Measurements from ENCODE around the gene COLEC11.

COLEC11 gene

DNA sequence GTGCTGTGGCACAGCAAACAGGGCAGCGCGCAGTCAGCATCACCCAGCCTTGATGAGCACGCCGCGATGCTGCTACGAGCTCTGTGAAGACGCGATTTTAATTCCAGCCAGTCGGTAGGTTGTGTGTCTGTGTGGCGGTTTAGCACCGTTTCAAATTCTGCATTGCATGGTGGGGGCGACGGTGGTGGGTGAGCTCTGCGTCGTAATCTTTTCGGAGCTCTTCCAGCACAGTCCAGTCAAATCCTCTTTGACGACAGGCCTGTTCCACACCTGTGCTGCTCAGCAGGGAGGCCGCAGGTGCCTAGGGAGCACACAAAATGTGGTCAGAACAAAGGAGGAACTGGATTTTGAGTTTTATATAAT is 71.7 kb downstream of the COLEC11 start:
- Histone ChIP-seq H3K27ac (ENCODE audit: low read depth, low read length) (no peak overlapping the region), H3K4me2 (ENCODE audit: low read depth, low read length, poor library complexity, severe bottlenecking) (no peak overlapping the region), H2AFZ (ENCODE audit: low read depth, low read length, severe bottlenecking) (no peak overlapping the region), H3K79me2 (ENCODE audit: insufficient read depth, low read length) (no peaks in the 10 kb centered on the region), H3K9me3 (ENCODE audit: insufficient read depth, low read length) (no peaks in the 10 kb centered on the region), H3K4me3 (ENCODE audit: insufficient read depth, low read length, poor library complexity, severe bottlenecking) (no peak overlapping the region), H3K27me3 (ENCODE audit: low read length) (no peaks in the 10 kb centered on the region), H3K9me2 (replicated peaks; ENCODE audit: insufficient read depth, low read length) (no peaks in the 10 kb centered on the region), H3K36me3 (ENCODE audit: low read length) (no peaks in the 10 kb centered on the region), H3K9ac (ENCODE audit: low read length) (no peak overlapping the region), H4K20me1 (ENCODE audit: low read depth, low read length) (no peaks in the 10 kb centered on the region), H3F3A (ENCODE audit: insufficient read depth) (no peaks in the 10 kb centered on the region)
- TF ChIP-seq, protein P1, sequence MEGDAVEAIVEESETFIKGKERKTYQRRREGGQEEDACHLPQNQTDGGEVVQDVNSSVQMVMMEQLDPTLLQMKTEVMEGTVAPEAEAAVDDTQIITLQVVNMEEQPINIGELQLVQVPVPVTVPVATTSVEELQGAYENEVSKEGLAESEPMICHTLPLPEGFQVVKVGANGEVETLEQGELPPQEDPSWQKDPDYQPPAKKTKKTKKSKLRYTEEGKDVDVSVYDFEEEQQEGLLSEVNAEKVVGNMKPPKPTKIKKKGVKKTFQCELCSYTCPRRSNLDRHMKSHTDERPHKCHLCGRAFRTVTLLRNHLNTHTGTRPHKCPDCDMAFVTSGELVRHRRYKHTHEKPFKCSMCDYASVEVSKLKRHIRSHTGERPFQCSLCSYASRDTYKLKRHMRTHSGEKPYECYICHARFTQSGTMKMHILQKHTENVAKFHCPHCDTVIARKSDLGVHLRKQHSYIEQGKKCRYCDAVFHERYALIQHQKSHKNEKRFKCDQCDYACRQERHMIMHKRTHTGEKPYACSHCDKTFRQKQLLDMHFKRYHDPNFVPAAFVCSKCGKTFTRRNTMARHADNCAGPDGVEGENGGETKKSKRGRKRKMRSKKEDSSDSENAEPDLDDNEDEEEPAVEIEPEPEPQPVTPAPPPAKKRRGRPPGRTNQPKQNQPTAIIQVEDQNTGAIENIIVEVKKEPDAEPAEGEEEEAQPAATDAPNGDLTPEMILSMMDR (IDR thresholded peaks at IDR 0.05; ENCODE audit: insufficient read depth, low read length, poor library complexity, severe bottlenecking) = no peak
- TF ChIP-seq EZH2phosphoT487 (conservative IDR thresholded peaks at IDR 0.05; ENCODE audit: low read length) = no peak

DNA sequence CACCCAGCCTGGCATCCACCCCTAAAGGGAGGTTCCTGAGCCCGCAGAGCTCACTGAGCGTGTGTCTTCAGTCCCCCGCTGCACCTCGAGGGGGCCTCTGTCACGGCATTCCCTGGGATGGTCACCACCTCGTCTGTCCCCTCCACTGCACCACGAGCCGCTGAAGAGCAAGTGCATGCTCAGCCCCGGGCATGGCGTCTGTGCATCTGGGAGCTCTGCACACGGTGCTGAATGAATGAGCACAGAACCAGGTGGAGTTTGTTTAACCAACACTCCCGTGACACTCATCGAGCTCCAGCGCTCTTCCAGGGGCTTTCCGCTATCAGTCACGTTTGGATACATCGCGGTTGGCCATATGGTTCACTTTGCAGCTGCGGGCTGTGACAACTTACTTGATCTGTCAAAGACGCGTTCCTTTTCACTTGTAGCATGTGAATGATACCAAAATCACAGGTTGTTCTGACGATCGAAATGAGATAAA is 72.3 kb downstream of the COLEC11 start:
- H3K36me3 ChIP-seq (ENCODE audit: low read length) = no peaks in the 10 kb centered on the region
- no peak for TF ChIP-seq EZH2phosphoT487 (conservative IDR thresholded peaks at IDR 0.05; ENCODE audit: low read length)
- TF ChIP-seq, protein P1 (IDR thresholded peaks at IDR 0.05; ENCODE audit: insufficient read depth, low read length, poor library complexity, severe bottlenecking) = no peak
- no peak overlapping the region for H3K4me2 ChIP-seq (ENCODE audit: low read depth, low read length, poor library complexity, severe bottlenecking)
- H4K20me1 ChIP-seq (ENCODE audit: low read depth, low read length) = no peaks in the 10 kb centered on the region
- no peaks in the 10 kb centered on the region for H3K27me3 ChIP-seq (ENCODE audit: low read length)
- no peaks in the 10 kb centered on the region for H3K79me2 ChIP-seq (ENCODE audit: insufficient read depth, low read length)
- no peaks in the 10 kb centered on the region for H3K9me2 ChIP-seq (replicated peaks; ENCODE audit: insufficient read depth, low read length)
- H2AFZ ChIP-seq (ENCODE audit: low read depth, low read length, severe bottlenecking) = no peak overlapping the region
- no peak overlapping the region for H3K9ac ChIP-seq (ENCODE audit: low read length)
- no peaks in the 10 kb centered on the region for H3F3A ChIP-seq (ENCODE audit: insufficient read depth)
- H3K9me3 ChIP-seq (ENCODE audit: insufficient read depth, low read length) = no peaks in the 10 kb centered on the region
- H3K4me3 ChIP-seq (ENCODE audit: insufficient read depth, low read length, poor library complexity, severe bottlenecking) = no peak overlapping the region
- H3K27ac ChIP-seq (ENCODE audit: low read depth, low read length) = no peak overlapping the region

DNA sequence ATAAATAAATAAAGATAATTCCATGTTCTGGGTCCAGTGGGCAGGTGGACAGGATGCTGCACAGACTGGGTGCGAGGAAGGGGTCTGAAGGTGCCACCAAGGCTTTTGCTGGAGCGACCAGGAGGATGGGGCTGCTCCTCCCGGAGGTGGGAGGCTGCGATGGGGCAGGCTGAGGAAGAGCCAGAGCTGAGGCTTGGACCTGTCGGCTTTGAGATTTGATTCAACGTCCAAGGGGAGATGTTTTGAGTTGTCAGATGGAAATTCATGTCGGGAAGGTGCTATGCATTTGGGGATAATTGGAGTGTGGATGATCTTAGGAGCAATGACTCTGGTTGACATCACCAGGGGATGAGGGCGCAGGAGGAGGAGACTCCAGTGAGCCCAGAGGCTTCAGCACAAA is 74.7 kb downstream of the COLEC11 start:
- TF ChIP-seq, protein P1 (IDR thresholded peaks at IDR 0.05; ENCODE audit: insufficient read depth, low read length, poor library complexity, severe bottlenecking) = no peak
- no peak for TF ChIP-seq EZH2phosphoT487 (conservative IDR thresholded peaks at IDR 0.05; ENCODE audit: low read length)
- H4K20me1 ChIP-seq (ENCODE audit: low read depth, low read length) = no peaks in the 10 kb centered on the region
- no peaks in the 10 kb centered on the region for H3K9me2 ChIP-seq (replicated peaks; ENCODE audit: insufficient read depth, low read length)
- H3K36me3 ChIP-seq (ENCODE audit: low read length) = no peaks in the 10 kb centered on the region
- no peaks in the 10 kb centered on the region for H3K9me3 ChIP-seq (ENCODE audit: insufficient read depth, low read length)
- H3F3A ChIP-seq (ENCODE audit: insufficient read depth) = no peaks in the 10 kb centered on the region
- no peak overlapping the region for H3K27ac ChIP-seq (ENCODE audit: low read depth, low read length)
- H3K27me3 ChIP-seq (ENCODE audit: low read length) = no peaks in the 10 kb centered on the region
- no peak overlapping the region for H3K9ac ChIP-seq (ENCODE audit: low read length)
- H3K4me3 ChIP-seq (ENCODE audit: insufficient read depth, low read length, poor library complexity, severe bottlenecking) = no peak overlapping the region
- H3K4me2 ChIP-seq (ENCODE audit: low read depth, low read length, poor library complexity, severe bottlenecking) = no peak overlapping the region
- no peak overlapping the region for H2AFZ ChIP-seq (ENCODE audit: low read depth, low read length, severe bottlenecking)
- no peaks in the 10 kb centered on the region for H3K79me2 ChIP-seq (ENCODE audit: insufficient read depth, low read length)

All from SU-DHL-6 (cell line).